ENCODE measurements around the gene ADAMTS8.

- TF ChIP-seq SMC3 (IDR thresholded peaks at IDR 0.05; ENCODE audit: low read depth, low read length) (no peak), MXI1 (IDR thresholded peaks at IDR 0.05; ENCODE audit: low read depth, low read length) (no peak), ELF1 (IDR thresholded peaks at IDR 0.05) (no peak), CTCF (IDR thresholded peaks at IDR 0.05) (no peak), EP300 (IDR thresholded peaks at IDR 0.05; ENCODE audit: borderline replicate concordance in 1 of 2, low read depth in 1 of 2, low read length in 1 of 2) (no peak), EZH2phosphoT487 (IDR thresholded peaks at IDR 0.05; ENCODE audit: borderline replicate concordance, low read depth) (no peak), ZBTB33 (IDR thresholded peaks at IDR 0.05; ENCODE audit: borderline replicate concordance, low read depth) (no peak), RFX5 (IDR thresholded peaks at IDR 0.05; ENCODE audit: low read length) (no peak), JUND (IDR thresholded peaks at IDR 0.05) (no peak), RAD21 (IDR thresholded peaks at IDR 0.05; ENCODE audit: low read length) (no peak), USF1 (IDR thresholded peaks at IDR 0.05; ENCODE audit: borderline replicate concordance, low read depth) (no peak), REST (IDR thresholded peaks at IDR 0.05; ENCODE audit: low read depth, low read length) (no peak)
- TF ChIP-seq, protein P1, sequence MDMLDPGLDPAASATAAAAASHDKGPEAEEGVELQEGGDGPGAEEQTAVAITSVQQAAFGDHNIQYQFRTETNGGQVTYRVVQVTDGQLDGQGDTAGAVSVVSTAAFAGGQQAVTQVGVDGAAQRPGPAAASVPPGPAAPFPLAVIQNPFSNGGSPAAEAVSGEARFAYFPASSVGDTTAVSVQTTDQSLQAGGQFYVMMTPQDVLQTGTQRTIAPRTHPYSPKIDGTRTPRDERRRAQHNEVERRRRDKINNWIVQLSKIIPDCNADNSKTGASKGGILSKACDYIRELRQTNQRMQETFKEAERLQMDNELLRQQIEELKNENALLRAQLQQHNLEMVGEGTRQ (IDR thresholded peaks at IDR 0.05; ENCODE audit: borderline replicate concordance, low read depth, low read length): no peak
These were observed 24.4 kb downstream of the ADAMTS8 start for GRCh38 chr11:130403967-130404366.
